Brain pericyte (primary cell): ENCODE data around the gene ARHGAP18.

Experiments
- DNase-seq: peaks from one replicate; pipeline ENCODE4 v3.0.0-alpha.2; 2012; ENCODE audit warnings: low read depth, low spot score

ARHGAP18 gene

GRCh38 chr6:129719692-129720091 is 9.7 kb upstream of the ARHGAP18 start:
- no peak for DNase-seq

GRCh38 chr6:129717277-129717676 is 7.3 kb upstream of the ARHGAP18 start:
- no peak for DNase-seq

DNA sequence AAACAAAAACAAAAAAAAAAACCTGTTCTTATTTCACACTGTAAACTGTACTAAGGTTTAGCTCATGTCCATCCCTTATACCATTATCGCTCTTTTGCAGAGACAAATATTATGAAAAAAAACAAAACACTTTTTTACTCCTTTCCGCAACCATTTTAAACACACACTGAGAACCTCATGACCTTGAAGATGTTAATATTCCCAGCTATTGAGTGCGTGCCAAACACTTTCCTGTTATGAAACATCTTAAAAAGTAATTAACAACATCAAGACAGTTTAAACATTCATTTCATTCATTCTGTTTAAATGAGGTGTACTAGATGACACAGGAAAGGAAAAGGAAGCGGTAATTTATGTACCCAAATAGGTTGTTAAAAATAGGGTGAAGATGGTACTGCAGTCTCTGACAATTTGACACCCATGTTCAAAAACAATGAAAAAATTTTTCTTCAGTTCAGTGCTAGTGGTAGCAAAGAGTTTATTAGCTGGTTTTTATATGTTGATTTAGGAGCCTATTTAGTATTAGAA is 3.9 kb upstream of the ARHGAP18 start:
- no peak for DNase-seq

- no peak for DNase-seq
These were observed 1.3 kb upstream of the ARHGAP18 start for GRCh38 chr6:129711271-129711631.

DNA sequence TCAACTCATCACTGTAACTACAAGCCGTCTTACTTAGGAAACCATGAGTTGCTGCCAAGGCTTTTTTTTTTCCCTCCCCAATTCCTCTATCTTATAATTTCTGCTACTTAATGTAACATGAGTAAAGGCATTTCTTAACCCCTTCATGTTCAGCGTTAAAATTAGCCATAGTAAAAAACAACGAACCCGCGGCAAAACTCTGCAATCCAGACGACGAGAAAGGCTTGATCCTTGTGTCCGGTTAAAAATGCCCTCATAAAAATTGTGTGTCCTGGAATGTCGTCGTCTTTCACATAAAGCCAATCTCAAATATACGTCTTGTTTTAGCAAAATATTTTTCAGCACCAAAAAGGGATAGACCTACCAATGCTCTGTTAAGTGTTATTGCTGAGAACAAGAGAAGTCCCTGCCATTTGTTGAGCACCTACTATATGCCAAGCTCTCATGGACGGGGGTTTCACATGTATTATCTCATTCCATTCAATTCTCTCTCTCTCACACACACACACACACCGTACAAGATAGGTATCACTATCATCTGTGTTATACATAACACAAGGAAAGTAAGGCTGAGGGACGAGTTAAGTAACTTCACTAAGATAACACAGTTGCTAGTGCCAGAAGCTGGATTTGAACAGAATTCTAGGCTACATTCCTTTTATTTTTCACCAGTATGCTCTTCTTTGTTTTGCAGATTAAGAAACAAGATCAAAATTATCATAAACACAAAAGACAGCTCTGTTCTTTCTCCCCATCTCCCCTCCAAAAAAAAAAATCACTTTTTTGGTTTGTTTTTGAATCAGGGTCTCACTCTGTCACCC is 683 bp upstream of the ARHGAP18 start:
- no peak for DNase-seq

DNA sequence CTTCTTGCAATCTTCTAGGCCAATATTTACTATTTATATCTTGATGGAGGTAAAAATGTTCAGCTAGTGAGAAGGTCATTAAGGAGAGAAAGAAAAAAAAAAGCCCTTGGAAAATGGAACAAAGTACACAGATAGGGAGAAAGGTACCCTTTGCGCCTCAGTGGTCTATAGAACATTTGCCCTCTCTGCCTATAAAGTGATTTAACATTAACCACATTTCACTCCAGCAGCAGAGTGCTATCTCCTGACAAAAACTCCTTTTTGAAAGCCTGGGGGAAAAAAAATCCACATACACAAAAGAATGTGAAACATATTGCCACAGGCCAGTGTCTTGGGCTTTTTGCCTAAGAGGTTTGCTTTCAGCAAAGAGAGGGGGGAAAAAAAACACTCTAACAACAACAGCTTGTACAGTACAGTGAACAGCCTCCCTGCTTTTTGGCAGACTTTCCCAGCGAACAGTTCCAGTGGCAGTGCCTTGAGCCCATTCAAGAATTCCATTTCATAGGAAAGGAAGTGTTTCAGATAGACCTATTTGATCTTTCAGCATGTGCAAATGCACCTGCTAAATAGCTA is 695 bp downstream of the ARHGAP18 start:
- no peak for DNase-seq

DNA sequence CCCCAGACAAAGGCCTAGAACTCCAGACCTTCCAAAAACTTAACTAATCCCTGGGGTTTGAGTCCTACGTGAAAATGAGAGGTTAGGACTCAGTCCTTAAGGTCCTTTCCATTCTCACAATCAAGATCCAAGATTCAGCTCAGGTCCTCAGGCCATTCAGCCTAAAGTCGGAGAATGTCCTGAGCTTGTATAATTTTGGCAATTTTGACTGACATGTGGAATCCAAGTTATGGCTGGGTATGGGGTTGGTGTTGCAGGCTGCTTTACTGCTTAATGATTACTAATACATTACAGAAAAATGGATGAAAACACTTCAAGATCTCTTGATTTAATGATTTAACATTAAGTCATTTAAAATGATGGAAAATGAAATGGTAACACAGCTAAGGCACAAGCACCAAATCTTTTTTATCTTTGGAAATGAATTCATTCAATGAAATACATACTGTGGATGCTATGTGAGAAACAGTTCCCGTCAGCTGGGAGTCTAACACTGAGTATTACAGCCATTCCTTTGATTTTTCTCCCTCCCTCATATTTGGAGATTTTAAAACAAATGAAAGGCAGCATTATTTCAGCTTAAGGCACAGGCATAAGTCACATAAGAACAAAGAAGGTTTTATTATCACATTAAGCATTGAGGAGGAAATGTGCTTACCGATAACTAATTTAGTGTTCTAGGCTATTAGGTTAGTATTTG is 1.3 kb downstream of the ARHGAP18 start:
- no peak for DNase-seq

GRCh38 chr6:129707882-129708495 is 2.0 kb downstream of the ARHGAP18 start:
- no peak for DNase-seq

- no peak for DNase-seq
These were observed 2.9 kb downstream of the ARHGAP18 start for GRCh38 chr6:129707028-129707427.

DNA sequence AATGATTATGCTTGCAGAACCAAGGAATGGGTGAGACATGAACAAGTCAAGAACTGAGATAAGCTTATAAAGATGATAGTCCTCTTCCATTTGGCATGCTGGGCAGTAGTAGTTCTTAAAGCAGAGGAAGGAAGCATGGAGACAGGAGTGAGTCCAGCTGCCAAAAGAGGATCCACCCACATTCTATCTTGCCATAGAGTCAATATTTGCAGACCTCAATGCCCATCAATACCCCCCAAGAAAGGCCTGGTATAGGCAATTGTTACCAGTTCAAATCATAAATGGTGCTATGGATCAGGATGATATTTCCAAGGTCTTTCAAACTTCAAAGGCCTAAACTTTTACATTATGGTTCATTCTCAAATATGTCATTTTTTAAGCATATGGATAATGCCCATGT is 4.8 kb downstream of the ARHGAP18 start:
- DNase-seq, result no peak

DNA sequence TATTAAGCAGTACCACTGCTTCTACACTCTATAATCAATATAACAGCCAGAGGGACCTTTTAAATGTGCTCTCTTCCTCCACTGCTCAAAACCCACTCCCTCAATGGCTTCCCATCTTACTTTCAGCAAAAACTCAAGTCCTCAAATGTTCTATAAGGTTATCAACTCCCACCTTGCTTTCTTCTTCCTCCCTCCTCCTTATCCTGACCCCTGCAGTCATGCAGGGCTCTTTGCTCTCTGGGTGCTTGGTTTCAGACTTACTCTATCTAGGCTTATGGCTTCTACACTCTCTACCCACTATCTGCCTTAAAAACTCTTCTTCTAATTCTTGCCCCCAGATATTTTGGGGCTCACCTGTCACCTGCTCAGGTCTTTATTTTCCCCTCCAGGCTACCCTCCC is 5.3 kb downstream of the ARHGAP18 start:
- DNase-seq, result no peak

DNA sequence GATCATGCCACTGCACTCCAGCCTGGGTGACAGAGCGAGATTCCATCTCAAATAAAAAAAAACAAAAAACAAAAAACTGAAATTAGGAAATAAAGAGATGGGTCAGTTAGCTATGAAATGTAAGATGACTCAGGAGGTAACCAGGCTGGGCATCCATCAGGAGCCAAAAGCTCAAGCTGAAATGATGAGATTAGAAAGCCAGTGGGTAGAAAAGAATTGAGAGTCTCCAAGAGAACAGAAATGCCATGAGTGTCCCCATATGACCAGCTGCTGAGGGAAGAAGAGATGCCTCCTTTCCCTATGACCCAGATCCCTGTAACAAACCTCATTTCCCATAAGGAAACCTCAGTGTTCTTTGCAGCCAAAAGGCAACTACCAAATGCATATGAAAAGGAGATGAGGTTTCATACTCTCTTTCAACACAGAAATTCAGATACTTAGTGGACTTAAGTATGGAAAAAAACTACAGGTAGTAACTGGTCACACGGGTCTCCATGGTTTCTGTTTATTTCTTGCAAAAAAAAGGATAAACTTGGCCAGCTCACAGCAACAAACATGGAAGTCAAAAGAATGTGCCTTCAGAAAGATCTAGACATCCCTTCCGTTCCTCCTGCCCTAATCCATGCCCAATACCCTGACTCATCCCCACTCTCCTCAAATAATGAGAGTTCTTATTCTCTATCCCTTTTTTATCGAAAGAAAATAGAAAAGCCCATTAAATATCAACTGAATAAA is 8.1 kb downstream of the ARHGAP18 start:
- no peak for DNase-seq

- no peak for DNase-seq
These were observed 9.3 kb downstream of the ARHGAP18 start for GRCh38 chr6:129700666-129701065.

GRCh38 chr6:129699659-129700058 is 10.3 kb downstream of the ARHGAP18 start:
- no peak for DNase-seq

DNA sequence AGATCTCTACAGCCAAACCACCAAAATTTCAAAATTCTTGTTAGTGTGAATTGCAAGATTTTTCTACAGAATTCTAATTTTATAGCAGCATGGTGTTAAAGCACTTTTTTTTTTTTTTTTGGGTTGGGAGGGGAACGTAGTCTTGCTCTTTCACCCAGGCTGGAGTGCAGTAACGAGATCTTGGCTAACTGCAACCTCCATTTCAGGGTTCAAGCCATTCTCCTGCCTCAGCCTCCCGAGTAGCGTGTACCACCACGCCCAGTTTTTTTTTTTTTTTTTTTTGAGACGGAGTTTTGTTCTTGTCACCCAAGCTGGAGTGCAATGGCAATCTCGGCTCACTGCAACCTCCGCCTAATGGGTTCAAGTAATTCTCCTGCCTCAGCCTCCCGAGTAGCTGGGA is 11.5 kb downstream of the ARHGAP18 start:
- no peak for DNase-seq

GRCh38 chr6:129697788-129698187 is 12.2 kb downstream of the ARHGAP18 start:
- DNase-seq, result no peak

DNA sequence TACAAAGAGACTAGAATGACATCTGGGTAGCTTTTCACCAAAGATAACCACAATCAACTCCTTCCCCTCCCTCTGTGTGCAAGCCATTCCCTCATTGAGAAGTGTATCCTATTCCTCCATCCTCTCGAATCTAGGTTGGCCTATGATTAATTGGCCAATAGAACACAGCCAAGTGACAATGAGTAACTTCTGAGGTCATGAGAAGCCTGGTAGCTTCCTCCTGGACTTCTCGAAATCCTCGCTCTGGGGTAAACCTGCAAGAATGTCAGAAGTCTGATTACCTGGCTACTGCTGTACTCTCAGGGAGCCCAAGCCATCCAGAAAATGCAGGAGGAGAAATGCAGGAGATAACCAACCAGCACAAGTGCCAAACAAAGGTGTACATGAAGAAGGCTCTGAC is 13.1 kb downstream of the ARHGAP18 start:
- DNase-seq, result no peak

DNA sequence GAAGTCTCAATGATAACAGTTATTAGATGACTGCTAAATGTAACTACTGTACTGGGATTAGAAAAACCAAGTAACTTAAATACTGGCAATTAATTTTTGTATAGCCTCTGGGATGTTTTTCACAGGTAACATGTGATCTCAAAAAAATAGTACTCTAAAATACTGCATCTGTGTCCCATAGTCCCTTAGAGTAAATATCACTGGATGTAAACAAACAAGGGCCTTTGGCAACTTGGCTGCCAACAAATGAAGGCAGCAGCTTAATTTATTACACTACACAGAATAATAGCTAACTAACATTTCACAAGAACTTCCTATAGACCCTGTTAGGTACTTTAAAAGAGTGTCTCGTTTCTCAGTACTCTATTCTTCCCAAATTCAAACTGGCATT is 14.0 kb downstream of the ARHGAP18 start:
- no peak for DNase-seq

- no peak for DNase-seq
These were observed 14.5 kb downstream of the ARHGAP18 start for GRCh38 chr6:129695373-129696027.

DNA sequence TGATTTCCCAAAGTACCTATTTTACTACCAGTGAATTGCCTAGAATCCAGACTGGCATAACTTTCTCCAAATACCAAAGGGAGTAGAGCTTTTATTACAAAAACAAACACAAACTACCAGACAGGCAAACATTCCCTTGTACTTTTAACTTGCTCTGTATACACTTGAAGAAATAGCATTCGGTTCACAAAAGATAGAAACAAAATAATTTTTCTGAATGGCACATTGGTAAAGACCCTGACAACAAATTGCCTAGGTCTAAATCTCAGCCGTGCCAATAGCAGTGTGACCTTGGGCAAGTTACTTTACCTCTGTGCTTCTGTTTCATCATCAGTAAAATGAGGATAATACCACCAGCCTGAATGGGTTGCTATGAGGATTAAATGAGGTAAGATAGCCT is 15.9 kb downstream of the ARHGAP18 start:
- no peak for DNase-seq

DNA sequence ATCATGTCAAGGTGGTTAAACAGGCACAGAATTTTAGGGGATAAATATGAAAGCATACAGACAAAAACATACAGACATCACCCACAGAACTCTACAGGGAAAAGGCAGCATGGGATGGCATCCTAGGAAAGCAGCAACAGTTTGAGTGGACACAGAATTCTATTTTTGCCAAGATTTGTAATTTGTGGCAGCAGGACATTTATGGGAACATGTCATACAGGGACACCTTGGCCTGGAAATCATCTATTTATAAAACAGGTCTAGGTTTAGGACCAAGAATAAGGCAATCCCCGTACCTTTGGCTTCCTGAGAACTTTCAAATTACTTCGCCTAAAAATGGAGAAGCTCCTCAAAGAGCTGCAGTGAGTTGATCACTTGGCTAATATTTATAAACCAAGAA is 17.5 kb downstream of the ARHGAP18 start:
- no peak for DNase-seq
